Kasumi-1 (cell line): Measurements from ENCODE around the gene ACOT8.

Experiments used
- DNase-seq, 2 experiments: peaks; one replicate each; lab custom pipeline; 2025; lab: John Stamatoyannopoulos, UW

The ACOT8 gene

GRCh38 chr20:45792317-45793118, 64.7 kb downstream of the ACOT8 start:
- peak; percentile 42 to 48 for DNase-seq
